Measurements from ENCODE around the gene SLC7A8. TPM values are rescaled to one million over a fixed set of nuclear protein-coding genes. Genes with fewer than 3 reads are reported as not detected.

The SLC7A8 gene
- total RNA-seq, 2 experiments from 2014 or later: 0.83 to 1.7 TPM

DNA sequence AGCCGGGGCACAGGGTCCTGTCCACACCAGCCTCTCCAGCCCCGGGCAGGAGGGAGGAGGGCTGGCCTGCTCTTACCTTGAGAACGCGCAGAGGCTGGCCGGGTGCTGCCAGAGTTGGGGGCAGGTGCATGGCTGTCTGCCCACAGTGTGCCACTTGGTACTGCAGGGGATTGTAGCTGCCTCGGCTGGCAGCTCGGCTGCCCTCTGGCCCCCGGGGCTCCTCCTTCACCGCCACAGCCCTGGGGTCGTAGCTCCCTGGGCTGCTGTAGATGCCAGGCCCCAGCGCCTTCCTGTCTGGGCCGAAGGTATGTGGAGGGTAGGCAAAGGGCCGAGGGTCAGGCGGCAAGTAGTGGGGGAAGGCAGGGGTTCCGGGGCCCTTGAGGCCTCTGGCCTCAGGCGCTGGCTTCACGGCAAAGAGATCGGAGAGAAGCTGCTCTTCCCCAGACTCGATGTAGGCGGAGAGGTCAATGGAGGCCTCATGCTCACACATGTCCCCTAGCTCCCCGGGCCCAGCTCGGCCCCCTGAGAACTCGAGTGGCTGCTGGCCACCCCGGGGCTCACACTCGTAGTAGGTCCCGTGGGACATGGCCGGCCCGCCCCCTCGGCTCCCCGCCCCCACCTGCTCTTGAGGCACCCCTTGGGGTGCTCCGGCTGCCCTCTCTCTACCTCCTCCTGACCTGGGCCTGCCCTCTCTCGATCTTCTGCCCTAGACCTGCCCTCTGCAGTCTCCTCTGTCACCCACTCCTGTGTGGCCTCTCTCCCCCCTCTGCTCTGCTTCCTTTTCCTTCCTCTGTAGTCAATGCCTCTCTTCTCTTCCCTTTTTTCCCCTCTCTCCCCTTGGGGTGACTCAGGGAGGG lies 64.7 kb downstream of the SLC7A8 start, which contains the start of gene CEBPE:
Gene CEBPE, minus strand, starts transcription at position 750 of the 857 bp plus-strand sequence. Its CDS starts 164 bp downstream, at position 586.
- intact Hi-C loops (cut with micrococcal nuclease): no loop called here
- POLR2A ChIA-PET: interaction anchor here (1.6 kb wide), 1 partner anchor 24 kb away, joined by 8 read pairs; the partner anchor contains the start of genes ACIN1 and C14orf119
- H3K9me3 Mint-ChIP-seq: no peaks in the 10 kb centered on the region
- H3K27me3 Mint-ChIP-seq: peaks cover 2% of the 10 kb centered on the region
- peak within 1 kb of the TSS; percentile 58 for H3K27ac Mint-ChIP-seq
- no peak for DNase-seq
- peaks cover 41% of the 10 kb centered on the region for H3K4me1 Mint-ChIP-seq (ENCODE audit: low read depth)
- no peak within 1 kb of the TSS for H3K4me3 Mint-ChIP-seq
- CTCF ChIA-PET: interaction anchor here (0.7 to 4.1 kb wide), 4 partner anchors 24 to 67 kb away, joined by 3 to 223 read pairs (median 33); partner anchors contain the start of genes ACIN1, C14orf119 and SLC7A8
- no peaks in the 10 kb centered on the region for H3K36me3 Mint-ChIP-seq

DNA sequence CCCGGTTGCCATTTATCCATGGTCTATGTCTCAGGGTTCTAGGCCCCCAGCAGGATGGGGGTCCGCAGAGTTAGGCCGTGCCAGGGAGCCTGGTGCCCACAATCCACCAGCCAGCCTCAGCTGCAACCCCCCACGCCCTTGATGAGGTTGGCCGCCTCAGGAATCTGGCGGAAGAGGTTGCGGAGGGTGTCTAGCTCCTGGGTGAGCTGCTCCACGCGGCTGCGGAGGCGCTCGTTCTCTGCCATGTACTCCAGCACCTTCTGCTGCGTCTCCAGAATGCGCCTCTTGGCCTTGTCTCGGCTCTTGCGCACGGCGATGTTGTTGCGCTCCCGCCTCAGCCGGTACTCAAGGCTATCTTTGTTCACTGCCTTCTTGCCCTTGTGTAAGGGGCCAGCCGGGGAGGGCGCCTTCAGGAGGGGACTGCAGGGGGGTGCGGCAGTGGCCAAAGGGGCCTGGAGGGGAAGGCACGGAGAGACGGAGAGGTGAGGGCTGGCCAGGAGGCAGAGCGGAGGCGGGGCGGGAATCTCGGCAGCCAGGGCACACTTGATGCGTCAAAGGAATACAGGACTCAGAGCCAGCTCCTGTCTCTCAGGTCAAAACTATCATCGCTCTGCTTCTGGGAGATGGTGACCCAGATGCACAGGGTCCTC lies 66.0 kb downstream of the SLC7A8 start:
- POLR2A ChIA-PET: no interaction called here
- CTCF ChIA-PET: interaction anchor here (1.1 to 1.7 kb wide), 2 partner anchors 49 to 69 kb away, joined by 4 read pairs; no protein-coding TSS in a partner anchor
- H3K4me3 Mint-ChIP-seq: no peak overlapping the region
- H3K9me3 Mint-ChIP-seq: no peaks in the 10 kb centered on the region
- H3K36me3 Mint-ChIP-seq: no peaks in the 10 kb centered on the region
- DNase-seq: no peak
- H3K4me1 Mint-ChIP-seq (ENCODE audit: low read depth): peaks cover 41% of the 10 kb centered on the region
- H3K27me3 Mint-ChIP-seq: peaks cover 2% of the 10 kb centered on the region
- intact Hi-C loops (cut with micrococcal nuclease): no loop called here
- H3K27ac Mint-ChIP-seq: no peak overlapping the region

DNA sequence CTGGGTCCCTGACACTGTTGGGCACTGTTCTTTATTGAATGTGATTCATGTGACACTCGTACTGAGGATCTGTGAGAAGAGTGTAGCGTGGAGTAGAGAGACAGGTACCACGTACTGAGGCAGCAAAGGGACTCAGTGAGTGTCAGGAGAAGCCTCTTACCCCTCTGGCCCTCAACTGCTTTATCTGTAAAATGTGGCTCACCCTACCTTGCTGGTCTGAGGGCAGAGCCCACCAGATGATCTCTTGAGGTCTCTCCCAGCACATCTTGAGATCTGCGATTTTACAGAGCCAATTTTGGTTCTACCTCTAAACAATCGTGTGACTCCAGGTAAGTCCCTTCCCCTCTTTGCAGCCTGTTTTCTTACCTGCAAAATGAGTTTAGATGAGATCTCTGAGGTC lies 67.5 kb downstream of the SLC7A8 start:
- no peak overlapping the region for H3K27ac Mint-ChIP-seq
- H3K4me1 Mint-ChIP-seq (ENCODE audit: low read depth): peaks cover 35% of the 10 kb centered on the region
- no peak for DNase-seq
- no peaks in the 10 kb centered on the region for H3K9me3 Mint-ChIP-seq
- peaks cover 2% of the 10 kb centered on the region for H3K27me3 Mint-ChIP-seq
- no peaks in the 10 kb centered on the region for H3K36me3 Mint-ChIP-seq
- intact Hi-C loops (cut with micrococcal nuclease): no loop called here
- CTCF ChIA-PET: interaction anchor here (1.0 to 1.1 kb wide), 2 partner anchors 38 to 72 kb away, joined by 3 to 4 read pairs; no protein-coding TSS in a partner anchor
- POLR2A ChIA-PET: no interaction called here
- no peak overlapping the region for H3K4me3 Mint-ChIP-seq

DNA sequence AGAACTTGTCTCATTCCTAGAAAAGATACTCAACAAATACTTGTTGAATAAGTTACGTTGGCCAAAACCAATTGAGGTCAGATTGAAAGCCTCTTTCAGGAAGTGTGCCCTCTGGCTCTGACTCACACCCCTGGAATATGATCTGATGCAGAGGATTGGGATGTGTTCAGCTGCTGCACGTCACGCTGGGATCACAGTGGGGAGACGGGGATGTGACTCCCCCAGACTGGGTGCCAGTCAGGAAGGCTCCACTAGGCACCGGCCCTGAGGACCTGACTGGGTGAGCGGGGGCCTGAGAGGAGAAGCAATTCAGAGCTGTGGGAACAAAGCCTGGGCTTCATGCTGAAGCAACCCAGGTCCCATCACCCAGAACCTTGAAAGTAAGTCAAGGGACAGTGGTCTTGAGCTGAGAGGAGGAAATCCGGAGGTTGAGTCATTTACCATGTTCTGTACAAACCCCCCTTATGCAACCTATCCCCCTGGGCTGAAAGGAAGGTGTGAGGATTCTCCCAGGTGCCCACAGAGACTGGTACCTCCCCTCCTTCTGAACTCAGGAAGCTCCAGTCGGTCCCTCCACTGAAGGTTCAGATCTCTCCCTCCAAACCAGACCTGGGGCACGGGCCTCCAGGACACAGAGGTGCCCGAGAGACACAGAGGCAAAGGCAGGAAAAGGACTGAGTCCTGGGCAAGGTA lies 68.3 kb downstream of the SLC7A8 start:
- H3K36me3 Mint-ChIP-seq: no peaks in the 10 kb centered on the region
- intact Hi-C loops (cut with micrococcal nuclease): no loop called here
- CTCF ChIA-PET: no interaction called here

DNA sequence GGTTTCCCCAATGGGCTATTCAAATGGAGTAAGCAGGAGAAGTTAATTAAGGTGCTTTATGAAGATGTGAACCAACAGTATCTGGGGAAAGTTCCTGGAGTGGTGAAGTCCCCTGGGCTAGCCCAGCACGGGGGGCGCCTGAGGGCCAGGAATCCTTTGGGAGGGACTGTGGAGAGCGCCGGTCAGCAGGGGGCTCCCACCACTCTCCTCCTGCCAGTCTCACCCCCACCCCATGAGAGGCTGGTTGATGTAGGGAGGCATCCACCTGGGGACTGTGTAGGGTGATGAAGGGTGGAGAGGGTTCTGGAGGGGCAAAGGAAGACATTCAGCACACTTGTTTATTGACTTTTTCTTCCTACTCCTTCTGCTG lies 68.8 kb downstream of the SLC7A8 start:
- intact Hi-C loops (cut with micrococcal nuclease): no loop called here
- ChIA-PET CTCF (interaction anchor here (2.4 kb wide), 1 partner anchor 46 kb away, joined by 13 read pairs; no protein-coding TSS in a partner anchor), POLR2A (no interaction called here)
- H3K4me3 Mint-ChIP-seq: no peak overlapping the region
- no peak overlapping the region for H3K27ac Mint-ChIP-seq
- no peak for DNase-seq
- H3K4me1 Mint-ChIP-seq (ENCODE audit: low read depth): peaks cover 23% of the 10 kb centered on the region
- no peaks in the 10 kb centered on the region for H3K36me3 Mint-ChIP-seq
- H3K27me3 Mint-ChIP-seq: peaks cover 2% of the 10 kb centered on the region
- no peaks in the 10 kb centered on the region for H3K9me3 Mint-ChIP-seq

More for the DNA sequence above, 68.3 kb downstream of the SLC7A8 start:
- Mint-ChIP-seq H3K4me1 (ENCODE audit: low read depth) (peaks cover 27% of the 10 kb centered on the region), H3K4me3 (no peak overlapping the region), H3K27ac (no peak overlapping the region), H3K9me3 (no peaks in the 10 kb centered on the region), H3K27me3 (peaks cover 2% of the 10 kb centered on the region)
- no peak for DNase-seq
- POLR2A ChIA-PET: no interaction called here

DNA sequence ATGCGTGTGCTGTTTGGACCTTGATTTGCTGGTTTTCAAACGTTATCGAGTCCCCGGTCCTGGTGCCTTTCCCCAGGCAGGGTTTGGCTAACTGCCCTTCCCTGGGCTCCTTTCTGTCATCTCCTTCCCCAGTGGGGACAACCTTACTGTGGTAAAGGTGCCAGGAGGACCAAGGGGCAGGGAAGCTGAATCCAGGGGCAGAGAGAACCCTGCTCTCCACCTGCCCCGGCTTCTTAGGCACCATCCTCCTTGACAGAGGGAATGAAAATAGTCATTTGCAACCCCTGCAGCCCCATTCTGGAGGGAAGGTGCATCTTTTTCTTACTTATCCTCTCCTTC lies 69.4 kb downstream of the SLC7A8 start:
- intact Hi-C loops (cut with micrococcal nuclease): no loop called here
- no peak overlapping the region for H3K27ac Mint-ChIP-seq
- no peaks in the 10 kb centered on the region for H3K36me3 Mint-ChIP-seq
- DNase-seq: no peak
- peaks cover 18% of the 10 kb centered on the region for H3K4me1 Mint-ChIP-seq (ENCODE audit: low read depth)
- POLR2A ChIA-PET: no interaction called here
- CTCF ChIA-PET: interaction anchor here (2.2 to 2.5 kb wide), 3 partner anchors 37 to 73 kb away, joined by 9 to 15 read pairs (median 13); no protein-coding TSS in a partner anchor
- no peaks in the 10 kb centered on the region for H3K9me3 Mint-ChIP-seq
- no peak overlapping the region for H3K4me3 Mint-ChIP-seq
- peaks cover 2% of the 10 kb centered on the region for H3K27me3 Mint-ChIP-seq

DNA sequence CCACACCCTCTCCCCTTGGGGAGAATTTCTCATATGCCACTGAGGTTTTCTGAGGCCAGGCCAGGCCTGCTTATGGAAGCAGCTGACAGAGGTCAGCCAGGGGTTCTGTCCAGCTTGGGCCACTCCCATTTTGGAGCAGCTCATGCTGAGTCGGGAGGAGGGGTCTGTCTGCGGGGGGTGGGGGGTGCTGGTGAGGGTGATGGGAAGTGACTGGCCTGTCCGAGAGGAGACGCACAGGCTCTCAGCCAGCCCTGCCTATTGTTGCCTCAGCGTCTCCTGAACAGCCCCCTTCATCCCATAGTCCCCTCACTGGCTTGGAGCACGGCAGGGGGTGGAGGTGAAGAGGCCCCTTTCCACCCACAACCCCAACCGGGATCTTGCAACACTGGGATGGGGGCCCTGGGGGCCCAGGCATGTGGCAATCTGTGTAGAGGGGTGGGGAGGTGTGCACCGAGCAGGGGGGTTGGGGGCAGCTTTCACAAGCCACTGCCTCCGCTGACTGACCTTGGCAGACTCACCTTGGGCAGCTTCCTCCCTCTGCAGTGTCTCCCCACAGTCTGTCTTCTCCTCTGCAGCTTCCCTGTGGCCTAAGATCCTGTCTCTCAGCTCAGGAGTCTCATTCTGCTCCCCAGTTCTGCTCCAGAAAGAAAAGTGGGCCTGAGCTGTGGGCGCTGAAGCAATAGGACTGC lies 69.9 kb downstream of the SLC7A8 start:
- no peaks in the 10 kb centered on the region for H3K36me3 Mint-ChIP-seq
- no peak overlapping the region for H3K4me3 Mint-ChIP-seq
- CTCF ChIA-PET: interaction anchor here (1.0 to 4.4 kb wide), 5 partner anchors 7 to 142 kb away, joined by 3 to 43 read pairs (median 13); no protein-coding TSS in a partner anchor
- intact Hi-C loops (cut with micrococcal nuclease): no loop called here
- H3K27me3 Mint-ChIP-seq: peaks cover 2% of the 10 kb centered on the region
- peaks cover 14% of the 10 kb centered on the region for H3K4me1 Mint-ChIP-seq (ENCODE audit: low read depth)
- DNase-seq: no peak
- no peaks in the 10 kb centered on the region for H3K9me3 Mint-ChIP-seq
- H3K27ac Mint-ChIP-seq: no peak overlapping the region
- POLR2A ChIA-PET: interaction anchor here (1.0 kb wide), 1 partner anchor 13 kb away, joined by 4 read pairs; no protein-coding TSS in a partner anchor

DNA sequence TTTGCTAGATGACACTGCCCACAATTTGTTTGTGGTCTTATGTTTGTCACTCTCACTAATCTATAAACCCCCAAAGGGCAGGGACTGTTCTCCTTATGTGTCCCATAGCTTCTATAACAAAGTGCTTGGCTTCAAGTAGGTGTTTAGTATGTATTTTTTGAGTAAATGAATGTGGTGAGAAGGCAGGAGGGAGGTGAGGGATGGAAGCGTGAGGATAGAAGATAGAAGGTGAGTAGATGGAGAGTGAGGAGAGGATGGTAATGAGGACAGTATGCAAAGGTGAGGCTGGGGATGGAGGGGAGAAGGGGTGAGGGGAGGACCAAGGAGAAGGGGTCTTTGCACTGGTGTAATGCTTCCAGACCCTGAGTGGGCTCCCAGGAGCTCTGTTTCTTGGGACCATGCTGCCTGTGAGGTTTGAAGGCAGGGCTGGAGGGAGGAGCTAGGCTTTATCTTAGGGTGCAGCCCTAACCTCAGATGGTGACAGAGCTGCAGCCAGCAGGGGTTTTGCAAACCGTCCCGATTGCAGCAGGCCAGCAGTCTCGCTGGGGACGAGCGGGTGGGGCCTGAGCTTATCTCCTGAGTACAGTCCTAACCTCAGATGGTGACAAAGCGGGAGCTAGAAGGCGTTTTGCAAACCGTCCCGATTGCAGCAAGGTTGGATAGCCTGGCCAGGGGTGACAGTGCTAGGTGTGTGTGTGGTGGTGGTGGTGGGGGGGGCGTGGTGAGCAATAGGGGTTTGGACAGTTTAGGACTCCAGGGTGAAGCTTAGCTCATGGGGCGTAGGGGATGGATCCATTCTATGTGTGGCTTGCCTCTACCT lies 70.9 kb downstream of the SLC7A8 start:
- no peaks in the 10 kb centered on the region for H3K36me3 Mint-ChIP-seq
- H3K27me3 Mint-ChIP-seq: peaks cover 2% of the 10 kb centered on the region
- CTCF ChIA-PET: interaction anchor here (1.0 to 4.4 kb wide), 5 partner anchors 8 to 141 kb away, joined by 3 to 43 read pairs (median 13); no protein-coding TSS in a partner anchor
- peaks cover 11% of the 10 kb centered on the region for H3K4me1 Mint-ChIP-seq (ENCODE audit: low read depth)
- no peak overlapping the region for H3K27ac Mint-ChIP-seq
- POLR2A ChIA-PET: interaction anchor here (1.0 kb wide), 1 partner anchor 12 kb away, joined by 4 read pairs; no protein-coding TSS in a partner anchor
- intact Hi-C loops (cut with micrococcal nuclease): no loop called here
- DNase-seq: no peak
- H3K9me3 Mint-ChIP-seq: no peaks in the 10 kb centered on the region
- H3K4me3 Mint-ChIP-seq: no peak overlapping the region

DNA sequence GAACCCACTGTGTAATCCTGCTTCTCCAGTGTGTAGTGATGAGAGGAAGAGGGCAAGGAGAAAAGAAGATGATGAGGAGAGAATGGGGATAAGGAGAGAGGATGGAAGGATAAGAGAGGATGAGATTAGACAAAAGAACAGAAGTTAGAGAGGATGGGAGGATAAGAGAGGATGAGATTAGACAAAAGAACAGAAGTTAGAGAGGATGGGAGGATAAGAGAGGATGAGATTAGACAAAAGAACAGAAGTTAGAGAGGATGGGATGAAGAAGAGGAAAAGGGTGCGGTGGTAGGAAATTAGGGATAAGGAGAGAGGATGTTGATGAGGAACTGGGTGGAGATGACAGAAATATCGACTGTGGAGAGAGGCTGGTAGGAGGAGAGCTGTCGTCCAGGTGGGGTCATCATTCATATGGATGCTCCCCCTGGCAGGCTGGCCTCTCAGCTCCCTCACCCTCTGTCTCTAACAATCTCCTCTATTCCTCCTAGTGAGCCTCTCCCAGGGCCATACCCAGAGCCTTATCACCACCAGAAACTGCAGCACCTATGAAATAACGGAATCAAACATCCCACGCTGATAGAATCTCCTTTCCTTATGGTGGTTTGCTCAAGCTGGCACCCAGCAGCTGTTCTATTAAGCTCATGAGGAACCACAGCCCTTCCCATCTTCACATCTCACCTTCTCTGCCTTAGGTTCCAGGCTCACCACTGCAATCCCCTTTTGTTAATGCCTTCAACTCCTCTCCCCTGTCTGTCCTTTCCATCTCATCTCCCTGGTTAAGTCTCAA lies 72.7 kb downstream of the SLC7A8 start:
- H3K27me3 Mint-ChIP-seq: peaks cover 2% of the 10 kb centered on the region
- no peak overlapping the region for H3K27ac Mint-ChIP-seq
- H3K36me3 Mint-ChIP-seq: no peaks in the 10 kb centered on the region
- intact Hi-C loops (cut with micrococcal nuclease): no loop called here
- H3K4me3 Mint-ChIP-seq: no peak overlapping the region
- POLR2A ChIA-PET: no interaction called here
- H3K4me1 Mint-ChIP-seq (ENCODE audit: low read depth): peaks cover 9% of the 10 kb centered on the region
- DNase-seq: no peak
- H3K9me3 Mint-ChIP-seq: no peaks in the 10 kb centered on the region
- CTCF ChIA-PET: interaction anchor here (0.6 to 4.4 kb wide), 8 partner anchors 10 to 124 kb away, joined by 3 to 53 read pairs (median 10); partner anchors contain the start of gene CDH24

DNA sequence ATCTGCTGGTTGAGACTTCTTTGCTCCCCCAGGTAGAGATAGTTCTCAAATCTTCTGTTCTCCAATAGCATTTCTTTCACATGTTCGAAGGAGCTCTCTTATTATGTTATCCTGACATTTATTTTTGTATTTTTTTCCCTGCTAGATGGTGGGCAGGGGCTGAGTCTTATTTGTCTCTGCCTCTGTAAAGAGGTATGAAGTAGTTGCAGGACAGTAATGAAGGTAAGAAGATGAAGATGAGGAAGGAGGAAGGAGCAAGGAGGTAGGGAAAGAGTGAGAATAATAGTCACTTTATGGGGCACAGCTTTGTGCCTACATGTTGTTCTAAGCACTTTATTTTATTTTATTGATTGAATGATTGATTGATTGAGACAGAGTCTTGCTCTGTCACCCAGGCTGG lies 73.7 kb downstream of the SLC7A8 start:
- Mint-ChIP-seq H3K36me3 (no peaks in the 10 kb centered on the region), H3K9me3 (no peaks in the 10 kb centered on the region), H3K27ac (no peak overlapping the region), H3K4me3 (no peak overlapping the region), H3K4me1 (ENCODE audit: low read depth) (peaks cover 4% of the 10 kb centered on the region), H3K27me3 (no peaks in the 10 kb centered on the region)
- POLR2A ChIA-PET: no interaction called here
- intact Hi-C loops (cut with micrococcal nuclease): loop anchor here (1.0 to 2.0 kb wide), 2 partner anchors 33 to 41 kb away; no protein-coding TSS in a partner anchor
- CTCF ChIA-PET: interaction anchor here (0.6 to 4.4 kb wide), 9 partner anchors 11 to 137 kb away, joined by 3 to 53 read pairs (median 10); partner anchors contain the start of genes ACIN1 and CDH24
- no peak for DNase-seq

All from activated CD4-positive, alpha-beta memory T cell treated with anti-CD3 and anti-CD28 coated beads for 36 hours (primary cell).